Large intestine (tissue), 3 donors: ENCODE results near the gene PPP2R3B. TPM values are rescaled to one million over a fixed set of nuclear protein-coding genes. Genes with fewer than 3 reads are reported as not detected.

Experiments used
- DNase-seq, 2 donors: peaks; one replicate each; pipeline versions ENCODE4 v3.0.0 to v3.0.0-alpha.2; 2013
- H3K27ac ChIP-seq: one replicate; pipeline ENCODE4 v1.5.1; 2013; ENCODE audit warnings: low read length
- H3K27me3 ChIP-seq: 2 replicates; pipeline ENCODE4 v1.6.1; 2013; ENCODE audit warnings: low read length; ENCODE audit not compliant: control insufficient read depth, insufficient read depth
- H3K36me3 ChIP-seq: 2 replicates; pipeline ENCODE4 v1.6.1; 2013; ENCODE audit warnings: low read length; ENCODE audit not compliant: control insufficient read depth, insufficient read depth
- H3K4me1 ChIP-seq: one replicate; pipeline ENCODE4 v1.6.1; 2013; ENCODE audit warnings: low read length; ENCODE audit not compliant: control insufficient read depth, insufficient read depth
- H3K4me3 ChIP-seq: one replicate; pipeline ENCODE4 v1.5.1; 2013; ENCODE audit warnings: low read length
- H3K9me3 ChIP-seq: one replicate; pipeline ENCODE4 v1.6.1; 2013; ENCODE audit warnings: mild to moderate bottlenecking, low read depth, low read length, moderate library complexity; ENCODE audit not compliant: control insufficient read depth
- WGBS: methylation state at CpG from one replicate; pipeline ENCODE4 v1.1.5; 2013; ENCODE audit warnings: low lambda C conversion rate; ENCODE audit not compliant: insufficient coverage; 5-methylcytosine and 5-hydroxymethylcytosine counted together
- polyA plus RNA-seq: library from polyadenylated mRNA; unstranded; fragments of 120-200 nt; gene quantifications from one replicate; pipeline ENCODE4 v1.2.1, GENCODE V29; 2013

PPP2R3B gene
- polyA plus RNA-seq, 1 donor = 15.0 TPM

DNA sequence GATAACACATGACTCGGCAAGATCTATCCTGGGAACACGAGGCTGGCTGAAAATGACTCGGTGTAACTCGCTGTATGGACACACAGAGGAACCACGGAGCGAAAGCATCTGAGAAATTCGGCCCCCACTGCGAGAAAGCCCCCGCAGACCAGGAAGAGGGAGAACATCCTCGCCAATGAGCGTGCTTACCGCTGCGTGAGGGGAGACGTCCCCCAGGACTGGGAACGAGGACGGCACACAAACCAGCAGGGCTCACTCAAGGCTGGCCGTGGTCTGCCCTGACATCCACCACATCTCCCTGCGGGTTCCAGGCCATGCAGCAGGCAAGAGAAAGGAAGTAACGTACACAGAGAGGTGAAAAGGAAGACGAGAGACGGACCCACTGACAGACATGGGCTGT lies 50.5 kb downstream of the PPP2R3B start:
- H3K9me3 ChIP-seq = peaks cover 62% of the 10 kb centered on the region
- H3K27me3 ChIP-seq = peaks cover 13% of the 10 kb centered on the region
- no peak overlapping the region for H3K27ac ChIP-seq
- DNase-seq = no peak
- peaks cover 3% of the 10 kb centered on the region for H3K4me1 ChIP-seq
- H3K36me3 ChIP-seq = peaks cover 32% of the 10 kb centered on the region
- WGBS = 100% methylated on average over 4 of the region's 21 CpGs
- no peak overlapping the region for H3K4me3 ChIP-seq

DNA sequence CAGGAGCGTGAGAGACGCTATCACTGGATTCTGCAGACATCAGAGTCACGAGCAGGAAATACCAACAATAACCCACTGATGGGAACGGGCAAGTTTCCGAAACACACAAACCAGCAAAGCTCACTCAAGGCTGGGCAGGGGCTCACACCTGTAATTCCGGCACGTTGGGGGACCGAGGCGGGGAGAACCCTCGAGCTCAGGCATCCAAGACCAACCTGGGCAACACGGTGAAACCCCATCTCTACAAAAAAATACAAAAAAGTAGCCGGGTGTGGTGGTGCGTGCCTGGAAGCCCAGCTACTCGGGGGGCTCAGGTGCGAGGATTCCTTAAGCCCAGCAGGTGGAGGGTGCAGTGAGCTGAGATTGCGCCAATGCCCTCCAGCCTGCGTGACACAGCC lies 51.0 kb downstream of the PPP2R3B start:
- Histone ChIP-seq H3K27ac (no peak overlapping the region), H3K36me3 (peaks cover 32% of the 10 kb centered on the region), H3K27me3 (peaks cover 17% of the 10 kb centered on the region), H3K9me3 (peaks cover 61% of the 10 kb centered on the region), H3K4me1 (peaks cover 3% of the 10 kb centered on the region), H3K4me3 (no peak overlapping the region)
- DNase-seq = no peak
- no CpG with 5 or more reads among the region's 17 CpGs for WGBS

DNA sequence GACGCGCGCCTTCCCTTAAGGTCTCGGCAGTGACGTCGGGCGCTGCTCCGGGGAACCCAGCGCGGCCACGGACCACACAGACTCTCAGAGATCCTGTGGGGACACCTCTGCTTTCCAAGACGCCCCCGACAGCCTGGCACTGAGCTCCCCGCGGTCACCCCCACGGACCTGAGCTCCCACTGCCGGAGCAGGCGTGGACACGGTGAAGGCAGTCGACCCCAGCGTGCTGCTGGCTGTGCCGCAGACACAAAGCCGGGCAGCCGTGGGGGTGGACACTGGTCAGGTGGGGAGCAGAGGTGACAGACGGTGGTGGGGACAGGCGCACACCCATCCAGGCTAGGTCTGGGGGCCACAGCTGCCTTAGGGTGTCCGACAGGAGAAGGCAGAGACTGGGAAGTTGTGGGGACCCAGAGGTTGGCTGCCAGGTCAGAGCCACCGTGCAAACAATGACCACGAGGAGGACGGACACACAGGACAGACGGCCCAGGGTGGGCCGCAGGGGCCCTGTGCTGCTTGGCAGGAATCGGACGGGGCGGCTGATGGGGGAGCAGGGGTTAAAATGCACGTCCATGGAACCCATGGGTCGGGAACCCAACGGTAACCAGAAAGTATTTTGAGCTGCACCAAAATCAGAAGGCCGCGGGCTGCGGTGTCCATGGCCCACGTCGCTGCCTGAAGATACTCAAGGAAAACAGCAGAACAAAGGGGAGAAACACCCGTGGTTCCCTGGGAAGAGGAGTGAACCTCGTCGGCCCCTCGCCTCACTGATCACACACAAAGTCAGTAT lies 51.5 kb downstream of the PPP2R3B start:
- Histone ChIP-seq H3K9me3 (peaks cover 59% of the 10 kb centered on the region), H3K4me1 (peaks cover 3% of the 10 kb centered on the region), H3K4me3 (no peak overlapping the region), H3K27me3 (peaks cover 23% of the 10 kb centered on the region), H3K27ac (no peak overlapping the region), H3K36me3 (peaks cover 32% of the 10 kb centered on the region)
- WGBS = no CpG with 5 or more reads among the region's 47 CpGs
- no peak for DNase-seq

DNA sequence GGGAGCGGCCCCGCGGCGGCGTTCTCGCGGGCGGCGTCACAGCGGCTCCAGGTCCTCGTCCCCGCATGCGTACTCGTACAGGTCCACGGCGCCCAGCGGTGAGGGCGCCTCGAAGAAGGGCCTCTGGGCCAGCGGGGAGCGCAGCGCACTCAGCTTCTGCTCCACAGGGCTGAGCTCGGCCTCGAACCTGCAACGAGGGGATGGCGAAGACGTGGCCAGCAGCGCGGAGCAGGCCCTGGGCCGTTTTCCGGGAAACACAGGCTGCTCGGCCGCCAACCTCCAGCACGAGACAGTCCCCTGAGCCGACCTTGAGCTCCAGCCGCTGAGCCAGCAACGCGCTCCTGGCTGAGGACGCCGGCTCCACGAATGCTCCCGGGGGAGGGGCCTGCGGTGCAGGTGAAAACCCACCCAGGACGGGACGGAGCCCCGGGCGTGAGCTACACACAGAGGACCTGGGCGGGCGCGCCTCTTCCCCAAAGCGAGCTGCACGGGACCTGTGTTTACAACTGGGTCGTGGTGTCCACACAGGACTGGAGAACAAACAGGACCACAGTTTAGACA lies 52.3 kb downstream of the PPP2R3B start:
- H3K9me3 ChIP-seq = peaks cover 59% of the 10 kb centered on the region
- WGBS = no CpG with 5 or more reads among the region's 53 CpGs
- no peak overlapping the region for H3K4me3 ChIP-seq
- peaks cover 24% of the 10 kb centered on the region for H3K27me3 ChIP-seq
- DNase-seq = no peak
- H3K4me1 ChIP-seq = peaks cover 3% of the 10 kb centered on the region
- H3K36me3 ChIP-seq = peaks cover 32% of the 10 kb centered on the region
- no peak overlapping the region for H3K27ac ChIP-seq

DNA sequence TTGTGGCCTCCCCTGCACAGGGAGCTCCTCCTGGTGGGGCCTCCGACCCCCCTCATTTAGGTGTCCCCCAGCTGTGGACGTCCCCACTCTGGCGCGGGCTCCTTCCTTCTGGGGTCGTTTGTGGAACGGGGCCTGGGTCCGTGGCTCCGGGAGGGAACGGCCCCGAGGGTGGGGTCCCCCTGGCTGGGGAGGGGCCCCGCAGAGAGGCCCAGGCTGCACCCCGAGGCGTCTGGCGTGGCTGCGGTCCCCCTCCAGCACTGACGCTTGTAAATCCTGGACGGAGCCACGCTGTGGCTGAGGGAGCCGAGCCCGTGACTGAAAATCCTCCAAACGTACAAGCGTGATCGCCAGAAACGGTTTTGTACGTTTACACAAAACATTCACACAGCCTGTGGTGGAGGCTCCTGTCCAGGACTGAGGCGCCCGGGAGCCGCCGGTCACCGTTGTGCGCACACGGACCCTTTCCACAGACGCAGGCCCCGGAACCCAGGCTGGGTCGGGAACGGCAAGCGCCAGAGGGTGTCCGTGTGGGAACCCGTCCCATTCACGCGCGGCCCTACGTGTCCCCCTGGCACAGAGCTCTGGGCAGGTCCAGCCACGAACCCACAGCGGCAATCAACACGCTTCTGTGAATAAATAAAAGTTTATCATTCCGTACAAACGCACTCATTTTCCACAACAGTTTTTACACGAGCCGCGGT lies 52.9 kb downstream of the PPP2R3B start:
- Histone ChIP-seq H3K27me3 (peaks cover 24% of the 10 kb centered on the region), H3K36me3 (peaks cover 28% of the 10 kb centered on the region), H3K4me1 (peaks cover 3% of the 10 kb centered on the region), H3K4me3 (no peak overlapping the region), H3K27ac (no peak overlapping the region), H3K9me3 (peaks cover 55% of the 10 kb centered on the region)
- DNase-seq = no peak
- WGBS = no CpG with 5 or more reads among the region's 51 CpGs

DNA sequence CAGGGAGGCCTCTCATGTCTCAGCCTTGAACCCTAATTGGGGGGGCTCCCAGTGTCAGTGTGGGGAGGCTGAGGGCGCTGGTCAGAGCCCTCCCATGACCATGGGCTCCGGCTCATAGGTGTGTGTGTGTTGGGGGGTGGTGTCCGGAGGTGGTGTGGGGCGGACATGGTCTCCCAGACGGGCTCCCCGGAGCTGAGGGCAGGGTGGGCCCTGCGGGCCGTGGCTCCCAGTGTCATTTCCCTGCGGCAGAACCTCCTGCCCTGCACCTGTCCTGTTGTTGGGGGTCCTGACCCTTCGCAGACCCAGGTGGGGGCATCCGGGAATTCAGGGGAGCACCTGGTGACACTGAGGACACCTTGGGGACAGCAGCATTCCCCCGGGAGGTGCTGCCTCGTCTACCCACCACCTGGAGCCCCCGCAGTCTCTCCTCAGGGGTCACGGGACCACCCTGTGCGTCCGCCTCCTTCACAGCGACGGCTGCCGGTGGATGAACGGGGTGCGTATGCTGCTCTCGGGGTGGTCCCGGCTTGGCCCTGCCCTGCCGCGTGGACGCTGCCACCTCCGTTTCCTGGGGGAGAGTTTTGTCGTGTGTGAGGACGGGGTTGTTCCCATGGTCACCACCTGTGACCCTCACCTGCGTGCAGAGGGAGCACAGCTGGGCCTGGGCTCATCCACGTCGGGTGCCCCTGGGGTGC lies 53.6 kb downstream of the PPP2R3B start:
- H3K27ac ChIP-seq = no peak overlapping the region
- WGBS = no CpG with 5 or more reads among the region's 33 CpGs
- H3K9me3 ChIP-seq = peaks cover 48% of the 10 kb centered on the region
- peaks cover 24% of the 10 kb centered on the region for H3K36me3 ChIP-seq
- H3K27me3 ChIP-seq = peaks cover 24% of the 10 kb centered on the region
- no peak overlapping the region for H3K4me3 ChIP-seq
- H3K4me1 ChIP-seq = peaks cover 3% of the 10 kb centered on the region
- DNase-seq = no peak

DNA sequence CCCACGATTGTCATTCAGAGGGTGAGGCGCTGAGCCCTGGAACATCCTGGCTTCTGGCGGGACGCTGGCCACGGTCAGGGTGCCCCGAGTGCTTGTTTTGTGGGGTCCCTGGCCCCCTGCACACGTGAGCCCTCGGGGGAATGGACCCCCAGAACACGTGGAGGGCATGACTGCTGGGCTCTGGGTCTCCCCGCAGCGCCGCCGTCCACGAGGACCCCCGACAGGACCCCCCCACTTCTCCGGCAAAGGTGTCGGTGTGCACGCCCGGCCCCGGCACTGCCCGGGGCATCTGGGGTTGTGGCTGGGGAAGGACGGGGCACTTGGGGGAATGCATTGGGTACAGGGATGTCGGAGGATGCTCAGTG lies 54.2 kb downstream of the PPP2R3B start:
- H3K27me3 ChIP-seq = peaks cover 24% of the 10 kb centered on the region
- peaks cover 3% of the 10 kb centered on the region for H3K4me1 ChIP-seq
- no peak for DNase-seq
- no CpG with 5 or more reads among the region's 23 CpGs for WGBS
- H3K27ac ChIP-seq = no peak overlapping the region
- peaks cover 44% of the 10 kb centered on the region for H3K9me3 ChIP-seq
- no peak overlapping the region for H3K4me3 ChIP-seq
- peaks cover 18% of the 10 kb centered on the region for H3K36me3 ChIP-seq

DNA sequence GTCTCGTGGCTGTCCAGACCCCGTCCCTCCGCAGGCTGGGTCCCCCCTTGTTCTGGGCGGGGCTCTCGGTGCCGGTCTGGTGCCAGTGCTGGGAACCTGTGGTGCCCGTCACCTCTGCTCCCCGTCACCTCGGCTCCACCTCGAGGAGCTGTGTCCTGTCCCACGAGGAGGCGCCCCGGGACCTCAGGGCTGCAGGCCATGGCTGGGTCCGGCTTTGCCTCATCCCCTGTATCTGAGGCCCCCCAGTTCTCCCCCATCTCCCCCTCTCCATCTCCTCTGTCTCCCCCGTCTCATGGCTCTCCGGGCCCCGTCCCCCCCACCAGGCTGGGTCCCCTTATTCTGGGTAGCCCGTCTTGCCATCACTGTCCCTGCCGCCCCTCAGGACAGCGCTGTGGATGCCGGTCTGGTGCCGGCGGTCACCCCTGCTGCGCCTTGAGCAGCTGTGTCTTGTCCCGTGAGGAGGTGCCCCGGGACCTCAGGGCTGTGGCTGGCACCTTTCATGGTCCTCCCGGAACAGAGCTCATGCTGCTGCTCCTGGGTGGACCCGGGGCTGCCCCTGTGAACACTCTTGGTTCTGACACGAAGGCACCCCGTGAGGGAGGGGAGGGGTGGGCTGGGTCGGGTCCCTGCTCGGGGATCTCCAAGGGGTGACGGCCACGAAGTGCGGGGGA lies 54.7 kb downstream of the PPP2R3B start:
- Histone ChIP-seq H3K4me1 (peaks cover 3% of the 10 kb centered on the region), H3K36me3 (peaks cover 15% of the 10 kb centered on the region), H3K4me3 (no peak overlapping the region), H3K27ac (no peak overlapping the region), H3K27me3 (peaks cover 24% of the 10 kb centered on the region), H3K9me3 (peaks cover 40% of the 10 kb centered on the region)
- 17% methylated on average over 3 of the region's 35 CpGs for WGBS
- DNase-seq = no peak

DNA sequence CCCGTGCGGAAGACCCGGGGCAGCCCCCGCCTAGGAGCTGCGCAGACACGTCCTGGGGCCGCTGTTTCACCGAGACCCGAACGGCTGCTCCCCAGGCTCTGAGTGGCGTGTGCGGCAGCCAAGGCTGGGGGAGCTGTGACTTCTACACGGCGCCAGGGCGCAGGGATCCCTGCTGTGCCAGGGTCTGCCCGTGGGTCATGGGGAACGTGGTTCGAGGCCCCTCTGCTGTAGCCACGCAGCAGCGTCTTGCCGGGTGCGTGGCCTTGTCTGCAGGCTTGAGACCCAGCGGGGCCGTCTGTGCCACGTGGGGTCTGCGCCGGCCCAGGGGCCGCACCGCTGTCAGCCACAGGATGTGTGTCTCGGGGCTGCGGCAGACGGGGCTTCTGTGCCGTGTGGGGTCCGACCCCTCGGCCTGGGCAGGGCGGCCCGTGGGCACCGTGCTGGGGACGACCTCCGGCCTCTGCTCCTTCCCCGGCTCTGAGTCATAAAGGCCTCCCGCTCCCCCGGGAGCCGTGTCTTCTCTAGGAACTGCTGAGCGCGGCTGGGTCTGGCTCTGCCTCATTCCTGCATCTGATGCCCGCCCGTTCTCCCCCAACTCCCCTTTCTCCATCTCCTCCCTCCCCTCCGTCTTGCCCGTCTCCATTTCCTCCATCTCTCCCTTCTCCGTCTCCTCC lies 55.4 kb downstream of the PPP2R3B start:
- peaks cover 24% of the 10 kb centered on the region for H3K27me3 ChIP-seq
- H3K36me3 ChIP-seq = peaks cover 14% of the 10 kb centered on the region
- no peak overlapping the region for H3K27ac ChIP-seq
- WGBS = 7% methylated on average over 2 of the region's 51 CpGs
- H3K4me1 ChIP-seq = peaks cover 3% of the 10 kb centered on the region
- H3K4me3 ChIP-seq = no peak overlapping the region
- DNase-seq = peak in 1 of 2 donors; percentile 21
- H3K9me3 ChIP-seq = peaks cover 36% of the 10 kb centered on the region
